ENCODE measurements around the gene TMEM115.

GRCh38 chr3:50314342-50314741, 45.0 kb downstream of the TMEM115 start:
- TF ChIP-seq POLR2A (IDR thresholded peaks at IDR 0.05) (no peak), POLR2AphosphoS5 (IDR thresholded peaks at IDR 0.05) (no peak)

Data from prostate gland (tissue), 1 donor.